Endodermal cell (in vitro differentiated cells): Measurements from ENCODE around the gene XIRP2. TPM values are rescaled to one million over a fixed set of nuclear protein-coding genes. Genes with fewer than 3 reads are reported as not detected.

ENCODE experiments used
- DNase-seq: peaks from one replicate; pipeline ENCODE4 v3.0.0-alpha.2; 2017
- H3K27ac ChIP-seq: 2 replicates; pipeline ENCODE4 v1.5.1; 2013; ENCODE audit warnings: mild to moderate bottlenecking, low read depth, low read length, moderate library complexity
- H3K27me3 ChIP-seq: 2 replicates; pipeline ENCODE4 v1.6.1; 2013; ENCODE audit warnings: mild to moderate bottlenecking, low read length, moderate library complexity; ENCODE audit not compliant: insufficient read depth, control insufficient read depth, poor library complexity, severe bottlenecking
- H3K36me3 ChIP-seq: 2 replicates; pipeline ENCODE4 v1.7.0; 2013; ENCODE audit warnings: mild to moderate bottlenecking, low read length, moderate library complexity; ENCODE audit not compliant: control insufficient read depth, insufficient read depth
- H3K4me1 ChIP-seq: one replicate; pipeline ENCODE4 v1.7.0; 2013; ENCODE audit warnings: low read length; ENCODE audit not compliant: control insufficient read depth, insufficient read depth
- H3K4me3 ChIP-seq: 2 replicates; pipeline ENCODE4 v1.5.1; 2013; ENCODE audit warnings: mild to moderate bottlenecking, low read length, moderate library complexity
- H3K9ac ChIP-seq: 2 replicates; pipeline ENCODE4 v1.6.1; 2013; ENCODE audit warnings: mild to moderate bottlenecking, low read length, moderate library complexity; ENCODE audit not compliant: poor library complexity, severe bottlenecking; ENCODE audit errors: extremely low read depth
- H3K9me3 ChIP-seq: 2 replicates; pipeline ENCODE4 v1.6.1; 2013; ENCODE audit warnings: mild to moderate bottlenecking, low read length, moderate library complexity; ENCODE audit not compliant: control insufficient read depth
- H3K27ac Mint-ChIP-seq: 2 replicates; pipeline ENCODE4 v1.8.0; 2020; ENCODE audit warnings: mixed read lengths
- H3K27me3 Mint-ChIP-seq: 2 replicates; pipeline ENCODE4 v1.8.0; 2021; ENCODE audit warnings: mild to moderate bottlenecking, mixed read lengths; ENCODE audit not compliant: insufficient read depth
- H3K36me3 Mint-ChIP-seq: 2 replicates; pipeline ENCODE4 v1.8.0; 2020; ENCODE audit warnings: low read depth, mixed read lengths
- H3K4me1 Mint-ChIP-seq: 2 replicates; pipeline ENCODE4 v1.8.0; 2020; ENCODE audit warnings: mixed read lengths
- H3K4me3 Mint-ChIP-seq: 2 replicates; pipeline ENCODE4 v1.8.0; 2020; ENCODE audit warnings: mild to moderate bottlenecking, moderate library complexity, mixed read lengths
- H3K9me3 Mint-ChIP-seq: 2 replicates; pipeline ENCODE4 v1.8.0; 2020; ENCODE audit warnings: mild to moderate bottlenecking, mixed read lengths
- WGBS, 2 experiments: methylation state at CpG; one replicate each; pipeline versions ENCODE4 v1.1.5 to v1.1.7; 2013; ENCODE audit warnings: missing lambda C conversion rate in 2 of 2, mixed read lengths in 1 of 2; ENCODE audit not compliant: insufficient coverage in 1 of 2, insufficient read length in 1 of 2; 5-methylcytosine and 5-hydroxymethylcytosine counted together
- total RNA-seq, 2 donors: library from RNA; stranded (reverse); fragmentation: NEBNext Ultra II Directional in 1 of 2; extraction: Animal tissue kit (Norgen Biotek cat#: 25700) in 1 of 2; gene quantifications; 2 replicates in 1 of 2; 3 replicates in 1 of 2; pipeline ENCODE4 v1.2.1, GENCODE V29; 2021
- TF ChIP-seq, protein P1 (sequence below): fragments of 200-600 bp; sonication (generic); conservative IDR thresholded peaks from 2 replicates; pipeline ENCODE4 v1.5.0; 2021; ENCODE audit warnings: antibody characterized with exemption, mild to moderate bottlenecking

The XIRP2 gene
- total RNA-seq, 2 donors from 2014 or later, result not detected

DNA sequence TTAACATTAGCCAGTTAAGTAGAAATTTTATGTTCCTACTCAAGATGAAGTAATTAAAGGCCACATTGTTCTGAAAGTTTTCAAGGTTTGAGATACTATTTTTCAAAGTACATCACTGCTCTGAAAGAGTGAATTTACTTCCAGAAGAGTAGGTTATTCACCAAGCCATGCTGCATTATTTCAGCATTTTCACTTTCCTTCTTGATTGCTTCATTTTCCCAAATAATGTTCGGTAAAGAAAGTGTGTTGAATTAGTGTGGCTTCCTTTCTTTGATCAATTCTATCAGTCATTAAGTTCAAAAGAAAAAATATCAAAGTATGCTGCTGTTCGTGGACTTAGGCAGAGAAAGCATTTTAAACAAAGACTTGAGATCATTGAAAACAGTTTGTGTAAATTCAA, 310.3 kb downstream of the XIRP2 start:
- Histone ChIP-seq H3K4me1 (no peaks in the 10 kb centered on the region), H3K9me3 (no peaks in the 10 kb centered on the region), H3K27me3 (no peaks in the 10 kb centered on the region), H3K4me3 (no peak overlapping the region), H3K36me3 (no peaks in the 10 kb centered on the region), H3K9ac (no peak overlapping the region), H3K27ac (no peak overlapping the region)
- 93% methylated on average over 1 of the region's 2 CpGs; no CpG with 5 or more reads in 1 of the 2 experiments for WGBS, 2 experiments
- Mint-ChIP-seq H3K27ac (no peak overlapping the region), H3K27me3 (no peaks in the 10 kb centered on the region), H3K36me3 (no peaks in the 10 kb centered on the region), H3K4me1 (no peaks in the 10 kb centered on the region), H3K9me3 (no peaks in the 10 kb centered on the region), H3K4me3 (no peak overlapping the region)
- TF ChIP-seq, protein P1, sequence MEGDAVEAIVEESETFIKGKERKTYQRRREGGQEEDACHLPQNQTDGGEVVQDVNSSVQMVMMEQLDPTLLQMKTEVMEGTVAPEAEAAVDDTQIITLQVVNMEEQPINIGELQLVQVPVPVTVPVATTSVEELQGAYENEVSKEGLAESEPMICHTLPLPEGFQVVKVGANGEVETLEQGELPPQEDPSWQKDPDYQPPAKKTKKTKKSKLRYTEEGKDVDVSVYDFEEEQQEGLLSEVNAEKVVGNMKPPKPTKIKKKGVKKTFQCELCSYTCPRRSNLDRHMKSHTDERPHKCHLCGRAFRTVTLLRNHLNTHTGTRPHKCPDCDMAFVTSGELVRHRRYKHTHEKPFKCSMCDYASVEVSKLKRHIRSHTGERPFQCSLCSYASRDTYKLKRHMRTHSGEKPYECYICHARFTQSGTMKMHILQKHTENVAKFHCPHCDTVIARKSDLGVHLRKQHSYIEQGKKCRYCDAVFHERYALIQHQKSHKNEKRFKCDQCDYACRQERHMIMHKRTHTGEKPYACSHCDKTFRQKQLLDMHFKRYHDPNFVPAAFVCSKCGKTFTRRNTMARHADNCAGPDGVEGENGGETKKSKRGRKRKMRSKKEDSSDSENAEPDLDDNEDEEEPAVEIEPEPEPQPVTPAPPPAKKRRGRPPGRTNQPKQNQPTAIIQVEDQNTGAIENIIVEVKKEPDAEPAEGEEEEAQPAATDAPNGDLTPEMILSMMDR, result no peak
- DNase-seq, result no peak

GRCh38 chr2:167200019-167200418, 311.7 kb downstream of the XIRP2 start:
- H3K36me3 Mint-ChIP-seq, result no peaks in the 10 kb centered on the region
- no peak for DNase-seq
- WGBS, 2 experiments, result 93 to 100% methylated on average over 2 to 5 of the region's 5 CpGs
- H3K4me3 ChIP-seq, result no peak overlapping the region
- no peak overlapping the region for H3K27ac ChIP-seq
- no peak overlapping the region for H3K27ac Mint-ChIP-seq
- H3K27me3 Mint-ChIP-seq, result no peaks in the 10 kb centered on the region
- no peaks in the 10 kb centered on the region for H3K9me3 Mint-ChIP-seq
- no peaks in the 10 kb centered on the region for H3K4me1 ChIP-seq
- H3K36me3 ChIP-seq, result no peaks in the 10 kb centered on the region
- H3K9ac ChIP-seq, result no peak overlapping the region
- H3K27me3 ChIP-seq, result no peaks in the 10 kb centered on the region
- no peak overlapping the region for H3K4me3 Mint-ChIP-seq
- H3K9me3 ChIP-seq, result no peaks in the 10 kb centered on the region
- TF ChIP-seq, protein P1, result no peak
- no peaks in the 10 kb centered on the region for H3K4me1 Mint-ChIP-seq

DNA sequence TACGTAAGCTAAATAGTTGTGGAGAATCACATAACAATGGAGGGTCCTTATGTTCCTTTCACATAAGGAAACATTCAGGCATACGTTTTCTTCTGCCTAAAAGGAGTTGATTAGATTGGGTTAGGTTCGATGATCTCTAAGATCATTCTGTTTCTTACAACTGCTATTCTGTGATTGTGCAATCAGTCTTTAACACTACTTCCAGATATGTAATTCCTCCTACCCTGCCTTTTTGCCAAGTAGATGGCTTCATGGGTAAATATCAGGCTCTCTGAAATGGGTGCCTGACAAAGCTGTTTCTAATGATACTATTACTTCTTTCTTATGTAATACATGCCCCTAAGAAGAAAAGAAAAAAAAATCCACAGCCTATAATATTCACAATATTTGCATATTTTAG, 321.5 kb downstream of the XIRP2 start:
- H3K36me3 Mint-ChIP-seq, result no peaks in the 10 kb centered on the region
- TF ChIP-seq, protein P1, result no peak
- no peaks in the 10 kb centered on the region for H3K4me1 Mint-ChIP-seq
- no peak overlapping the region for H3K4me3 Mint-ChIP-seq
- H3K9me3 ChIP-seq, result no peaks in the 10 kb centered on the region
- no peak for DNase-seq
- no peaks in the 10 kb centered on the region for H3K9me3 Mint-ChIP-seq
- no peaks in the 10 kb centered on the region for H3K36me3 ChIP-seq
- no peaks in the 10 kb centered on the region for H3K27me3 ChIP-seq
- H3K4me1 ChIP-seq, result no peaks in the 10 kb centered on the region
- no peak overlapping the region for H3K27ac Mint-ChIP-seq
- 89 to 91% methylated on average over 1 to 3 of the region's 3 CpGs for WGBS, 2 experiments
- no peak overlapping the region for H3K27ac ChIP-seq
- no peak overlapping the region for H3K9ac ChIP-seq
- no peaks in the 10 kb centered on the region for H3K27me3 Mint-ChIP-seq
- H3K4me3 ChIP-seq, result no peak overlapping the region
